Embryonic facial prominence (tissue), 1 donor: ENCODE data around the gene TLE3.

Experiments used
- DNase-seq: peaks from one replicate; pipeline ENCODE4 v3.0.0-alpha.2; 2016; ENCODE audit errors: extremely low spot score

Gene TLE3

GRCh38 chr15:70048578-70049514, 48.9 kb downstream of the TLE3 start:
- no peak for DNase-seq

DNA sequence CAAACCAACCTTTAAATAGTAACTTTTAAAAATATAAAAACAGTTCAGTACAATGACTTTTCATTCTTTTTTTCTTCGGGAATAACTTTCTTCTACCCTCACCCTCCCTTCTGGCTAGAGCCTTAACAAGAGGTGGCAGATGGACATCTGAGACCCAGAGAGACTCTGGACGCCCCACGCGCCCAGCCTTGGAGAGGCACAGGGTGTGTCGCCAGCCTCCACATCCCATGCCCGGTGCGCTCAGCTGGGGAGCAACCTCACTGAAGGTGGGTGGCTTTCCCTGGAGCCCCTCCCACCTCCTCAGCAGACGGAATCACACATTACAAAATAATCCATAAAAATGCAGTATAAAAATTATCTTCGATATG, 49.5 kb downstream of the TLE3 start:
- no peak for DNase-seq

DNA sequence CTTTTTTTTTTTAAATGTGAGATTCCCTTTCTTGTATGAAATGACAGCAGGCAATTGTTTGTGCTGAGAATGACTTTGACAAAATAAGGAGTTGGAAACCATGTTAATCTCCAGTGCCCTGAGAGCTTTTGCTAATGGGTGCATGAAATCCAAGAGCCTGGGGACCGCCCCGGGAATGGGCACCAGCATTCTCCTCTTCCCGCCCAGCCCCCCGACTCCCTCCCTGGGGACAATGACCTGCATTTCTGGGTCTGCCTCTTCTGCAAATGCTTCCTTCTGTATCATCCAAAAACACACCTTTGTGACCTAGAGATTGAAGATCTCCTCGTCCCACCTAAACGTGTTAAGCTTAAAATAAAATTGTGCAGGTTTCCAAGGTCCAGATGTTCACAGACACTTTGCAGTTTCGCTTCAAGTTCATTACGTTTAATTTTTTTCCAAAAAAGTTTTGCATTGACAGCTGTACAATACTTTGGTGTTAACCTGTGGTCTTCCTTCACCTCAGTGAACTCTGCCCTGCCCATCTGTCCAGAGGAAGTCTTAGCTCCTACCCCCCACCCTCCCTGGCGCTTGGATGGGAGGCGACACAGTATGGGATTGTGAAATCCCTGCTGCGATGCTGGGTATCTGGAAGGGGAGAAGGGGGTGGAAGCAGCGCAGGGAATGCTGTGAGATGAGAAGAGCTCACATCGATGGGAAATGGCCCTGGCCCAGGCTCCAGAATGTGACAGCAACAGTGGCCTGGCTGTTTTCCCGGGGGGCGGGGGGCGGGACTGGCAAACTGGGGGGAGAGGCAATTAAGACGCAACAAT, 50.1 kb downstream of the TLE3 start:
- no peak for DNase-seq

- no peak for DNase-seq
Observed at GRCh38 chr15:70046679-70047369, 50.9 kb downstream of the TLE3 start.

GRCh38 chr15:70045045-70045444, 52.7 kb downstream of the TLE3 start:
- DNase-seq, result no peak

- DNase-seq, result no peak
Observed at GRCh38 chr15:70044168-70044567, 53.5 kb downstream of the TLE3 start.

GRCh38 chr15:70043590-70043989, 54.1 kb downstream of the TLE3 start:
- DNase-seq, result no peak

DNA sequence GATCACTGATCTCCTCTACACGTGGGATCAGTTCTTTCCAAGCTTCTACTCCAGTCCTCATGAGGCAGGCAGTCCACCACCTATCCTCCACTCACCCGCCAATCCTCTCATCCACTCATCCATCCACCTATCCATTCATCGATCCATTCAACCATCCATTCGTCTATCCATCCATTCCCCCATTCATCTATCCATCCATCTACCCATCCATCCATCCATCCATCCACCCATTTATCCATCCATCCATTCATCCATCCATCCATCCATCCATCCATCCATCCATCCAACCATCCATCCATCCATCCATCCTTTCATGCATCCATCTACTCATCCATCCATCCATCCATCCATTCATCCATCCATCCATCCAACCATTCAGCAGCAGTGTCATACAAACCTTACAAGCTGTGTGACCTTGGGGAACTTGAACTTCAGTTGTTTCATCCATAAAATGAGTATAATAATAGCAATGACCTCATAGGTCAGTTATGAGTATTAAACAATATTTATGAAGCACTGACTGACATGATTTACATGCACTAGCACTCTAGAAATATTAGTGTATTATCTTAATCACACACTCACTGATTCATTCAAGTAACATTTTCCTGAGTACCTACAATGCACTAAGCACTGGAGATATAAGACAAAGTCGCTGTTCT, 55.0 kb downstream of the TLE3 start:
- no peak for DNase-seq

DNA sequence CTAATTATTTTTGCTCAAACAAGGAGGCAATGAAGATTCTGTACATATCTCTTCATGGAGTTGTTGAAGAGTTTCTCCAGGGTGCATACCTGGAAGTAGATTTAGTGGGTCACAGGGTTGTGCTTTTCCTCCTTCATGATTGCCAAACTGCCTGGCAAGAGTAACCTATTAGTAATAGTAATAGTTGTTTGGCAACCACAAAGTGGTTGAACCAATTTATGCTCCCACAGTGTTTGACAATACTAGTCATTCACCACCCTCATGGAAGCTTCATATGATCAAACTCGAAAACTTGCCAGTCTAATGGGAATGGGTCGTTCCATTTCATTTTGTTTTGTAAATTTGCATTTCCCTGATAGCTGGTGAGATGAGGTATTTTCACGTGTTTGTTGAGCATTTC, 57.8 kb downstream of the TLE3 start:
- DNase-seq, result no peak

- no peak for DNase-seq
Observed at GRCh38 chr15:70038730-70039392, 58.9 kb downstream of the TLE3 start.

- DNase-seq, result no peak
Observed at GRCh38 chr15:70037292-70037640, 60.5 kb downstream of the TLE3 start.

GRCh38 chr15:70036585-70037291, 61.0 kb downstream of the TLE3 start:
- DNase-seq, result no peak

GRCh38 chr15:70035719-70036077, 62.0 kb downstream of the TLE3 start:
- DNase-seq, result no peak

DNA sequence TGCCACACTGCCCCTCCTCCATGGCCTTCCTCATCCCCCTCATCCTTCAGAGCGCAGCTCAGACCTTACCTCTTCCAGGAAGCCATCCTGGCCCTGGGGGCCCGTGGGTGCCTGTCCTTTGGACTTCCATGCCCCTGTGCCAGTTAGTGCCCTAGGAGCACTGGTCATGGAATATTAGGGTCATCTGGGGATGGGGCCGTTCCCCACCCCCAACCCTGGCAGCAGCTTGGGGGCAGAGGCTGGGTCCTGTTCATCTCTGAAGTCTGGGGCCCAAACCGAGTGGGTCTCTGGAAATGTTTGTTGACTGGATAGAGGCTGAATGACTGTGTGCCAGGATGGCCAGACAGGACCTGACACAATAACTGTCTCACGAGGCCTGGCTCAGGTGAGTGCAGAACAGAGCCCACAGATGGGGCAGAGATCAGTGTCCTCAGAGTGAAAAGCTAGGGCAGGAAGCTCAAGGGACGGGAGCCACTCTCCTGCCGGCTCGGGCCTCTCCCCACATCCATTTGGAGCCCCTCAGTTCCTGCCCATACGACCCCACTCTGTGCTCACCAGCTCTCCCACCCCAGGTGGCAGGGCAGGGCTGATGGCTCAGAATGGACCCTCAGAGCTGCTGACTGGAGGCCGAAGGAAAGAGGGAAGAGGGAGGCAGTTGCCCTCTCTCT, 62.5 kb downstream of the TLE3 start:
- DNase-seq, result no peak

DNA sequence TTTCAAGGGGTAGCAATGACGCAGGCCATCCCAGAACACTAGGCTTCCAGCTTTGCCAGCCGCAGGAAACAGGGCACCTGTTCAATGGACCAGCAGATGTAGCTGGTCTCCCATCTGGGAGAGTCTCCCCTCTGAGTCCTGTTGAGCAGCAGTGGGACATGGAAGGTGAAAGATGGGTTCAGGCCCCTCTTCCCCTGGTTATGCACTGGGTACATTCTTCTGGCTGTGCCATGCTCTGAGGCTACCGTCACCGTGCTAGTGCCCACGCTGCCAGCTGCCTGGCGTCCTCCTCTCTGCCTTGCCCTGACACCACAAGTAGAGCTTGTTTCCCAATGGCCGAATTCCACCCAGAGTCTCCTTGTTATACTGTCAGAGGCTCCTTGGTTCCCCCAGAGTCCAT, 63.1 kb downstream of the TLE3 start:
- DNase-seq, result no peak

- no peak for DNase-seq
Observed at GRCh38 chr15:70034141-70034540, 63.6 kb downstream of the TLE3 start.

- no peak for DNase-seq
Observed at GRCh38 chr15:70033529-70034140, 64.1 kb downstream of the TLE3 start.

DNA sequence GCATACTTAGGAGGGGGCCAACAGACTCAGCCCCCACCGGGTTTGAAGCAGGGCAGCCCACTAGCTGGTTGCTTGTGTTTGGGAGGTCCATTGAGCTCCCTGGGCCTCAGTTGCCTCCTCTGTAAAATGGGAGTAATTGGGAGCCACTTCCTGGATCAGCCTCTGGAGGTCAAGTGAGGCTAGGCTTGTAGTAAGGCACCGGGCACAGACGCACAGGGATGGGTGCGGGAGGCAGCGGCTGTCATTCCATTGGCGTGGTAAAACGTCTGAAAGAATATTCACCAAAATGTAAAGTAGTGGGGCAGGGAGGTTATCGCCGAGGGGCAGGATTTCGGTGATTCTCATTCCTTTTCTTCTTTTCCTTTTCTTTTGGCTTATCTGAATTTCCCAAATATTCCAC, 64.6 kb downstream of the TLE3 start:
- no peak for DNase-seq

GRCh38 chr15:70032509-70032908, 65.2 kb downstream of the TLE3 start:
- DNase-seq, result no peak

DNA sequence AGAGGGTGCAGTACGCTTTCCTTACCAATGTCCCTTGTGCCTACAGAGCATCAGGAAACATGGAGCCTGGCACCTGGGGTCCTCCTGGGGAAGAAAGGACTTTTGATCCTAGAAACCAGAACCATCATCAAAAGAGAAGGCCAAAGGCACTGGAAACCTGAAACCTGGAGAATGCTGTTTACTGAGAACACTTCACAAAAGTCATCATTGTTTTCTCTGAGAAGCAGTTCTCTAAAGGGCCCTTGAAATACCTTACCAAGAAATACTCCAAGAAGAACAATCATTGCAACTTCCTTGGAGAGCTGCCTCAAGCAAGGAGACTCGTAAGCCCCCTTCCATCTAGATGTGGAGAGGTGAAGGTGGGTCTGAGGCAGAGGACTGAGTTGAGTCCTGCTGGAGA, 66.0 kb downstream of the TLE3 start:
- DNase-seq, result no peak
